ENCODE measurements around the gene SELENOS. TPM values are rescaled to one million over a fixed set of nuclear protein-coding genes. Genes with fewer than 3 reads are reported as not detected.

Gene SELENOS, protein sequence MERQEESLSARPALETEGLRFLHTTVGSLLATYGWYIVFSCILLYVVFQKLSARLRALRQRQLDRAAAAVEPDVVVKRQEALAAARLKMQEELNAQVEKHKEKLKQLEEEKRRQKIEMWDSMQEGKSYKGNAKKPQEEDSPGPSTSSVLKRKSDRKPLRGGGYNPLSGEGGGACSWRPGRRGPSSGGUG
- total RNA-seq: 56.3 and 105 TPM in 2 replicates

DNA sequence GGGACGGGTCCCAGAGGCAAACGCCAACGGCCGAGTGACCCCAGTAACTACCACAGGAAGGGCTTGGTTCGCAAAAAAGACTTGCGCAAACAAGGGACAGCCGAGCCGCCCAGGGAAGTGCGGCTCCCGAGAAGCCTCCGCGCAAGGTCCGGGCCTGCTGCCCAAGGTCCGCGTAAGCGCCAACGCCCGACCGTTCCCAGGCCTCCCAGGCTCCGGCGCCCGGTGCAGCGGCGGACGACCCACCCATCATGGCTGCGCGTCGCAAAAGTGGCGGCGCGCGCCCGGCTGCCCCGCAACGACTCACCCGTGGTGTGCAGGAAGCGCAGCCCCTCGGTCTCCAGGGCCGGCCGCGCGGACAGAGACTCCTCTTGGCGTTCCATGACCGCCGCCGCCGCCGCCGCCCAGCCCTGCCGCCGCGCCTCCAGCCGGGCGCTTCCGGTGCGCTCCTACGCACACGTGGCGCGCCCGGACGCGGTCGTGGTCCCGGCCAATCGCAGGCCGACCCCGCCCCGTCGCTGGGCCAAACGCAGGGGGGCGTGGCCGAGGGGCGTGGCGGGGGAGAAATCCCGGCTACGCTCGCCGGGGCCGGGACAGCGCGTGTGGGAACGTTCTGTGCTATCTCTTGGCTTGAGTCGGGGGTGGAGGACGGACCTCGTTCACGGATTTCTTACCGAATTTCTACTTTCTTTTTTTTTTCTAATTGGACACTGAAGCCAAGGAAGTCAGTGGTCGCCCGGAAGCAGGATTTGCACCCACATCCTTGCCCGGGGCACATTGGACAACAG is at the start of gene SELENOS:
Gene SELENOS (minus strand): TSS at position 448 of the 785 bp plus-strand sequence. CDS start 68 bp downstream, at position 380.

DNA sequence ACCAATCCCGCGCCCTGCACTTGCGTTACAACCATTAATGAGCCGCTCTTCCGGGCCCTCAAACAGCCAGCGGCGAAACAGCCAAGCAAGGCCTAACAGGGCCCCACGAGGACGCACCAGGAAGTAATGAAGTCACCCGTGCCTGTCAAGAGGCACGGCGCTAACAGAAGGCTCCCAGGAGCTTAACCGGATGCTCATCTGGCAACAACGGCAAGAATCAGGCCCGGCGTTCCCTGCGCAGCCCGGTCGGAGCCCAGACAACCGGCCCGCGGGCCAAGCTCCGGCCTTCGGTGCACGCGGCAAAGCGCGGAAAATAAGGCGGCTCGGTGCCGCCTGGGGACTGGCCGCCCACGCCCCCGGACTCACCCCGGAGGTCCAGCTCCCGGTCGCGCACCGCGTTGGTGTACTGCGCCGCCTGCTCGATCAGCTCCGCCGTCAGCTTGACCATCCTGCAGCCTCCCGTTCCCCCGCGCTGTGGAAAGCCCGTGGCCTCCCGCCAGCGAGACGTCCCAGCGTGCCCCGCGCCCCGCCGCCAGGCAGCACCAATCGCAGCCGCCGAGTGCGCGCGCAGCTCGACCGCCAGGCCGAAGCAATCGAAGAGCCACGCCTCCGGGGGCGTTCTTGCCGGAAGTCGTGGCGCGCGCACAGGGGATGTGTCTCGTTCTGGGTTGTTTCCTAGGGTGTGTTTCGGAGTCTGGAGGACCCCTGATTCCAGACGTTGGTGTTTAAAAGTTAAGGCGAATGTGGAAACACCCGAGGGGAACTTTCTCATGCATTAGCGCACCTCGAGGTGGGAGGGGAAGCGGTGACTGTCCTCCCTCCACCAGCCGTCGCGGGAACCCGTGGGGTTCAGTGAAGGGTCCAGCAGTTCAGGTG is 17.7 kb upstream of the SELENOS start, which contains the start of gene SNRPA1:
Gene SNRPA1 (minus strand): TSS at position 518 of the 876 bp plus-strand sequence. CDS start 70 bp downstream, at position 448.

DNA sequence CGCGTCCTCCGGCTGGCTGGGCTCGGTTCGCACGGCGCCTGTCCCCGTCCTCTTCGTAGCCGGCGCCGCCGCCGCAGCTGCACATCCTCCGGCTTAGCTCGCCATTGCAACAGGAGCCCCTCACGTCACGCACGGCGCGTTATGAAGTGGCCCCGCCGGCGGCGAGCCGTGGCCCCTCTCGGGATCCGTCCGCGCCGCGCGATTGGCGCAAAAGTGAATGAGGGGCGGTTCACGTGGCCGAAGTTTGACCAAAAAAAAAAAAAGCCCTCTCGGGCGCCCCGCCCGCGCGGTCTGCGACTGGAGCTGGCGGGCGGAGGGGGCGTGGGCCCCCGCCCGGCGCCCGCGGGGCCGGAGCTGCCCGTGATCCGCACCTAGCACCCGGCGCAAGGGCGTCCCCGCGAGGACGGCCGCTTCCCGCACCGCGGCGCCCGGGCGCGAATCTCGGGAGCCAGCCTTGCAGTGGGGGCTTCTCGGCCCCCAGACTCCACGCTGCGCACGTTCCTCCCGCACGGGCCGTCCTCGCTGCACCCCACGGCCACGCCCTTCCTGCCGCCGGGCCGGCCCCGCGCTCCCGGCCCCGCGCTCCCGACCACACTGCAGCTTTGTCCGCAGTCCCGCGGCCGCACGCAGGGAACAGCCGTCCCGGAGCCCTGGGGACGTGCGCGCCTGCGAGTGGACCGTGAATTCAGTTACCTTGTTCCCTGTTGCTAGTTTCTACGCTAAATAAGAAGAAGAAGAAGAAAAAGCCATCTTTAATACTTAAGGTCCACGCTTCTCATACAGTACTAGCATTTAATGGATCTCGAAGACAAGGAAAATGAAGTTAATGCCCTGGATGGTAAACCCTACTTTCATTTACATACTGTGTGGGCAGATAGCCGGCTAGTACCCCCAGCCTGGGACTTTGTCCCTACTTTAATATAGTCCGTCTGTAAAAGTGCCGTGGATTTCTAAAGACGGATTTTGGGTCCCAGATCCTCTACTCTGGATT is 25.2 kb downstream of the SELENOS start, which contains the start of gene CHSY1:
Gene CHSY1 (minus strand): TSS at position 219 of the 991 bp plus-strand sequence. CDS start 592 bp downstream, outside the sequence.

Other genes starting within 250 kb of the SELENOS start
- 33.6 and 35.7 TPM in 2 replicates for gene CHSY1, start 25.4 kb downstream of the SELENOS start, total RNA-seq
- gene SNRPA1, start 17.8 kb upstream of the SELENOS start, total RNA-seq: 38.3 and 43.5 TPM in 2 replicates
- gene PCSK6, start 212.2 kb upstream of the SELENOS start, total RNA-seq: 0.32 and 1.9 TPM in 2 replicates

Measured in epithelial cell of alveolus of lung (primary cell).